Breast epithelium (tissue), 3 donors: ENCODE data around the gene CRY2.

Experiments used
- POLR2AphosphoS5 ChIP-seq, 3 donors: sonication (generic); formaldehyde crosslinking; IDR thresholded peaks; one replicate each; pipeline ENCODE4 v1.6.1; 2017; ENCODE audit warnings: antibody characterized with exemption in 3 of 3
- TF ChIP-seq, protein P1 (sequence below), 3 donors: fragments of 450-650 bp; IDR thresholded peaks; one replicate each; pipeline ENCODE4 v1.5.1; 2016 to 2017; ENCODE audit warnings: antibody characterized with exemption in 3 of 3, mild to moderate bottlenecking in 3 of 3, moderate library complexity in 3 of 3

DNA sequence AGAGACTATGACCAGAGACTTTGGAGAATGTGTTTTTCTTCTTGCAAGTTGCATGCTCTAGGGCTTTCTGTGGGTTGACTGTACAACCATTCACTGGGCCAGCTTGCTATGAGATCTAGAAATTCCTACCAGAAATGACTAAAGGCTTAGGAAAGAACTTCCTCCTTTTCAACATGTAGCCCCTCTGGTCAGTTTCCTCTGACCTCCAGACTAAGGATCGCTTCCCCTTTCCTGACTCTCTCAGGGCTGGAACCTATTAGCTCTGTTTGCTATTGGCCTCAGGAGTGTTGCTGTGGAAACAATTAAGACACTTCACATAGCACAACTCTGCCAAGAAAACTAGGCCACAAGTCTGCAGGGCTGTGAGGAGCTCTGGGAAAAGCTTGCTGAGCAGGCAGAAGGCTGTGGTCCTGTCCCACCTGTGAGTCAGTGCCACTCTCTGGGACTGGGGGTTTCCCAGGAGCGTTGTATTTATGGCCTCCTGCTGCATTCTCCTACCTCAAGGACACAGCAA is 10.7 kb downstream of the CRY2 start:
- TF ChIP-seq, protein P1, sequence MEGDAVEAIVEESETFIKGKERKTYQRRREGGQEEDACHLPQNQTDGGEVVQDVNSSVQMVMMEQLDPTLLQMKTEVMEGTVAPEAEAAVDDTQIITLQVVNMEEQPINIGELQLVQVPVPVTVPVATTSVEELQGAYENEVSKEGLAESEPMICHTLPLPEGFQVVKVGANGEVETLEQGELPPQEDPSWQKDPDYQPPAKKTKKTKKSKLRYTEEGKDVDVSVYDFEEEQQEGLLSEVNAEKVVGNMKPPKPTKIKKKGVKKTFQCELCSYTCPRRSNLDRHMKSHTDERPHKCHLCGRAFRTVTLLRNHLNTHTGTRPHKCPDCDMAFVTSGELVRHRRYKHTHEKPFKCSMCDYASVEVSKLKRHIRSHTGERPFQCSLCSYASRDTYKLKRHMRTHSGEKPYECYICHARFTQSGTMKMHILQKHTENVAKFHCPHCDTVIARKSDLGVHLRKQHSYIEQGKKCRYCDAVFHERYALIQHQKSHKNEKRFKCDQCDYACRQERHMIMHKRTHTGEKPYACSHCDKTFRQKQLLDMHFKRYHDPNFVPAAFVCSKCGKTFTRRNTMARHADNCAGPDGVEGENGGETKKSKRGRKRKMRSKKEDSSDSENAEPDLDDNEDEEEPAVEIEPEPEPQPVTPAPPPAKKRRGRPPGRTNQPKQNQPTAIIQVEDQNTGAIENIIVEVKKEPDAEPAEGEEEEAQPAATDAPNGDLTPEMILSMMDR (IDR thresholded peaks at IDR 0.05) = no peak
- TF ChIP-seq POLR2AphosphoS5 (IDR thresholded peaks at IDR 0.05) = no peak
